H1 (cell line): Measurements from ENCODE around the gene UBR3. TPM values are rescaled to one million over a fixed set of nuclear protein-coding genes. Genes with fewer than 3 reads are reported as not detected.

Experiments
- BRCA1 ChIP-seq: IDR thresholded peaks from 2 replicates; pipeline ENCODE4 v1.6.1; 2012; ENCODE audit warnings: low read depth, low read length, improper control_type of control experiment
- polyA plus RNA-seq, 7 experiments: library from polyadenylated mRNA; depleted of rRNA in 3 of 7; stranded (reverse) in 5 of 7; unstranded in 2 of 7; fragments of >200 nt in 5 of 7; fragments of 200-250 nt in 2 of 7; gene quantifications; 1 replicate in 5 of 7; 2 replicates in 1 of 7; 4 replicates in 1 of 7; pipeline versions ENCODE4 v1.2.1 to v1.2.3, GENCODE V29; 2011 to 2013; ENCODE audit warnings: missing spikeins in 2 of 7, mixed read lengths in 2 of 7
- total RNA-seq: library from RNA; stranded (reverse); fragmentation: NEBNext Ultra II Directional; extraction: Animal tissue kit (Norgen Biotek cat#: 25700); gene quantifications from 2 replicates; pipeline ENCODE4 v1.2.1, GENCODE V29; 2021
- TF ChIP-seq, protein P1 (sequence below): IDR thresholded peaks from 2 replicates; pipeline ENCODE4 v1.6.1; 2011; ENCODE audit warnings: low read length, improper control_type of control experiment

Gene UBR3
- total and polyA plus RNA-seq, 2 of the 8 experiments (the other 6 are each of a cell fraction or from before 2014, with no cell fraction given), result 3.7 to 17.7 TPM

DNA sequence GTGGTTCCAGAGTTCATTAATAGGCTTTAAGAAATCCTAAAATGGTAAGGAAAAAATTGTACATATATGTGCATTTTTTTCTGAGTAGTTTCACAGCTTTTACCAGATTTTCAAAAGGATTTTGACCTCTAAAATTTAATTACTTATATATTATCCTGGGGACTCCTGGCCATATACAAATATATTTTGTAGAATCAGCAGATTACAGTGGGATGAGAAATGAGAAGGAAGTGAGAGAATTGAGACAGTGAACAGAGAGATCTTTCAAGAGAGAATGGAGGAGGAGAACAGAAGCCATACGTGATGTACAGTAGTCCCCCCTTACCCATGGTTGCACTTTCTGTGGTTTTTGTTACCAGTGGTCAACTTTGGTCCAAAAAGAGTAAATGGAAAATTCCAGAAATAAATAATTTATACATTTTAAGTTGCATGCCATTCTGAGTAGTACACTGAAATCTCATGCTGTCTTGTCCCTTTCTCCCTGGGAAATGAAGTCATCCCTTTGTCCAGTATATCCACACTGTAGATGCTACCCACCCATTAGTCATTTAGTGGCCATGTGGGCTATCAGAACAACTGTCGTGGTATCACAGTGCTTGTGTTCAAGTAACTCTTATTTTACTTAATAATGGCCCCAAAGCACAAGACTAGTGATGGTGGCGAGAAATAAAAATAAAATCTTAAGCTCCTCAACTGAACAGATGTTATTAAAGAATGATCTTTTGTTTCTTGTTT, 220.2 kb downstream of the UBR3 start (continued):
- TF ChIP-seq, protein P1, sequence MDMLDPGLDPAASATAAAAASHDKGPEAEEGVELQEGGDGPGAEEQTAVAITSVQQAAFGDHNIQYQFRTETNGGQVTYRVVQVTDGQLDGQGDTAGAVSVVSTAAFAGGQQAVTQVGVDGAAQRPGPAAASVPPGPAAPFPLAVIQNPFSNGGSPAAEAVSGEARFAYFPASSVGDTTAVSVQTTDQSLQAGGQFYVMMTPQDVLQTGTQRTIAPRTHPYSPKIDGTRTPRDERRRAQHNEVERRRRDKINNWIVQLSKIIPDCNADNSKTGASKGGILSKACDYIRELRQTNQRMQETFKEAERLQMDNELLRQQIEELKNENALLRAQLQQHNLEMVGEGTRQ, result no peak
- no peak for TF ChIP-seq BRCA1
